NOMO-1 (cell line): ENCODE data around the gene SND1.
"Not testable (repeated sequence)": the region's sequence is repeated elsewhere in the genome, so short reads cannot be mapped to it uniquely, and the experiment has no call there.

Experiments
- DNase-seq, 2 experiments: peaks; one replicate each; lab custom pipeline; 2025; ENCODE audit not compliant: unreplicated experiment in 2 of 2; lab: John Stamatoyannopoulos, UW

Gene SND1

DNA sequence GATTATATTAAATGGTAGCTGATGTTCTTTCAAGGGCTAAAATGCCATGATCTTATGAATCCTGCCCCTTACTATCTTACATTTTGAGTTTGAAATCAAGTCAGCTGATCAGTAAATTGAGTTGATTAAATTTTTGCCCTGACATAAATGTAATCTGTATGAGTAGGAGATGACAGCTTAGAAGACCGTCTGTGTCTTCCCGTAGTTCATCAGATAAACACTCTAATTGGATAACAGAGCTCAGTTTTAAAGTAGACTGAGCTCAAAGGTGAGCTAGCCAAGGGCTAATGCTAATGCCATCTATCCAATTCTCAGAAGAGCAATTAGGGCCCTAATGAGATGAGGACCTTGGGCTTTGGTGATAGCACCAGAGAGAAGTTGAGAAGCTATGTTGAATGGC lies 296.3 kb downstream of the SND1 start:
- no peak for DNase-seq

GRCh38 chr7:127948930-127949329 lies 296.9 kb downstream of the SND1 start:
- no peak for DNase-seq

GRCh38 chr7:127949769-127950222 lies 297.8 kb downstream of the SND1 start:
- DNase-seq: no peak

DNA sequence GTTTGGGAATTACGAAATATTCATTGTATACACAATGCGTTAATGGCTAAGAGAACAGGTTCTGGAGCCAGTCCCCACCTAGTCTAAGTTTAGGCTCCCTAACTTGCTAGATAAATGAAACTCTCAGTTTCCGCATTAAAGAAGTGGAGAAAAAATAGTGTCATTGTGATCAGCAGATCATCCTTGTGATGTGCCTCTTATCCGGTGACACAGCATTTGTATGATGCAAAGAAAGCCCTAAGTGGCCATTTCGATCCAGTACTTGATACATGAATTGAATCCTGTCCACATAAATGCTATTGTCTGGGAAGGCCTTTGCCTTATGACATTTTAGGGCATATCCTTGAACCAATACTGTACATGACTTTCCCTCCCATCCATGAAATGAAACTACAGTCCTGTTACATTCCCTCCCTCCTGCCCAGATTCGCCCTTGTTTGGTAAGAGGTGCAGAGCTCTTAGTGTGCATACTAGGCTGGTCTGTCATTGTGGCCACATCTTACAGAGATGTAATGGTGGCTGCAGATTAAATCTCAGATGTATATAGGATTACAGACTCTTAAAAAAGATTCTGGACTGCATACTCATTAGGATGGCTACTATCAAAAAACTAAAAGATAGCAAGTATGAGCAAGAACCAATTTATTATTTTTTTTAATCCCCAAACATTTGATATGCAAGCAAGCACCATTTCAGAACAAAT lies 298.4 kb downstream of the SND1 start:
- no peak for DNase-seq

- peak in 1 of 2 experiments; percentile 44 for DNase-seq
Measured at GRCh38 chr7:127953423-127954356, 301.7 kb downstream of the SND1 start.

DNA sequence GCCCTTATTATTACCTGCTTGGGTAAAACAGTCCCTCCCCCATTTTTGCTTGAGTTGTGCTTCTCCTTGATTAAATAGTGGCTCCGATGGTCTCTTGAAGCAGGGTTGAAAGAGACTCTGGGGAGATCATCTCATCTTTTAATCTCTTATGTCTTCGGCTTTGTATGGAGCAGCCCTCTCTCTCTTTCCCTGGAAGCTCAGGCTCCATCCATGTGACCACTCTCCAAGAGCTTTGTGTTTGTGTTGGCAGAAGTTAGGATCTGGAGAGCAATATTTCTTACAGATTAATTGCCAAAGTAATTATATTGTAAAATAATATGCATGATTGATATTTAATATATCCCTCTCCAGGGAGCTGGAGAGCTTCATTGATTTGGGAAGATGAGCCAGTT lies 302.4 kb downstream of the SND1 start:
- DNase-seq: no peak

DNA sequence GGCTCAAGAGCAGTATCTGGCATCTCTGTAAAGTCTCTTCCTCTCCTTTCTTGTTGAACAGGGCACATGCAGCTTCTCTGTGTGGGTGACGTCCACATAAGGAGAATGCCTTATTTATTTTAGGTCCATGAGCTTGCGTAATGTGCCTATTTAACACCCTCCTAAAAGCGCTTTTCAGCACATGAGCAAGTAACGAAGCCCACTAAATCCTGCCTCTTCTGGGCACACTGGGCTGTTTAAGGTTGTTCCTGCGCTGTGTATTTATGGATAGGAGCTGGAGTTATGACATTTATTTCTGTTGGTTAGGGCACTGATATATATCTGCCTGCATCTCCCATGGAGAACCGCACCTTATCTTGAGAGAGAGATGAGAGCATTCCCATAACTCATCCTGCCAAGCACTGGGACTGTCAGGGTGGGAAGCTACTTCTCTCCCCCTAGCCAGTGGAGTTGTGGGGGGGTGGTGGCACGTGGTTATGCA lies 303.1 kb downstream of the SND1 start:
- no peak for DNase-seq

DNA sequence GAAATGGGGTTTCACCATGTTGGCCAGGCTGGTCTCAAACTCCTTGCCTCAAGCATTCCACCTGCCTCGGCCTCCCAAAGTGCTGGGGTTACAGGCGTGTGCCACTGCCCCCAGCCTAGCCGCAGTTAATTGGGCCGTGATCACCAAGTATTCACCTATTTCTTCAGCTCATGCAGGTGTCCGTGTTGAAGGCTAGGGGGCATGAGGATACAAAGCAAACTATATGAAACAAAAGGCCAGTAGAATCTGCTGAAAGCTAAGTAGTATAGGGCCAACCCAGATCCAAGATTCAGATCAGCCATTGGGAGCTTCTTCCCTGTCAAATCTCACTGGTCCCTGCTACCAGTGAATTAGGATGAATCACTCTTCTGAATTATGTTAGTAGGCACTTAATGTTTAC lies 305.9 kb downstream of the SND1 start:
- no peak for DNase-seq

GRCh38 chr7:127959770-127960169 lies 307.8 kb downstream of the SND1 start:
- no peak for DNase-seq

- no peak for DNase-seq
Measured at GRCh38 chr7:127961786-127962453, 309.9 kb downstream of the SND1 start.

- no peak for DNase-seq
Measured at GRCh38 chr7:127962589-127963361, 310.8 kb downstream of the SND1 start.

- DNase-seq: not testable (repeated sequence)
Measured at GRCh38 chr7:127963850-127964249, 311.9 kb downstream of the SND1 start.

- DNase-seq: no peak
Measured at GRCh38 chr7:127967281-127967680, 315.3 kb downstream of the SND1 start.

- no peak for DNase-seq
Measured at GRCh38 chr7:127968547-127968946, 316.6 kb downstream of the SND1 start.

GRCh38 chr7:127973832-127974231 lies 321.8 kb downstream of the SND1 start:
- no peak for DNase-seq

GRCh38 chr7:127974446-127975035 lies 322.5 kb downstream of the SND1 start:
- DNase-seq: no peak

GRCh38 chr7:127976056-127976737 lies 324.2 kb downstream of the SND1 start:
- DNase-seq: no peak

GRCh38 chr7:127976738-127977120 lies 324.7 kb downstream of the SND1 start:
- DNase-seq: no peak

DNA sequence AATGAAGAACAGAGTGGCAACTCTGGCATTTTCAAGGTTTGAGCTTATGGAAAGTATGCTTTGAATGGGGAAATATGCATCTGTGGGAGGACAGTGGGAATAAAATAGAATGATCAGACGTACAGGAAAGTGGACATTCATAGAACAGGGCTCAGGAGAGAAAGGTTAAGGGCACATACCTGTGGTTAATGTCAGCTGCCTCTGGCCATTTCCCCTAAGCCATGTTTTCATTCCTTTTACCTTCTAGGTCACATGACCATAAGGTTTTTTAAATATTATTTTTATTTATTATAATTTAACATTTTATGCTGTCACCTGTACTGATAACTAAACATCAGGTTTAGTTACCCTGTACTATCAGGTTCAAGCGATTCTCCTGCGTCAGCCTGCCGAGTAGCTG lies 326.4 kb downstream of the SND1 start:
- DNase-seq: no peak
